Endothelial cell (in vitro differentiated cells): ENCODE data around the gene MKRN1. TPM values are rescaled to one million over a fixed set of nuclear protein-coding genes. Genes with fewer than 3 reads are reported as not detected.

Source experiments
- DNase-seq: peaks from one replicate; pipeline ENCODE4 v3.0.0; 2021; ENCODE audit warnings: low spot score
- H3K27ac Mint-ChIP-seq: one replicate; pipeline ENCODE4 v1.8.0; 2021; ENCODE audit warnings: mixed read lengths, inconsistent platforms; ENCODE audit not compliant: unreplicated experiment
- H3K27me3 Mint-ChIP-seq: one replicate; pipeline ENCODE4 v1.8.0; 2021; ENCODE audit warnings: mild to moderate bottlenecking, moderate library complexity, mixed read lengths, inconsistent platforms; ENCODE audit not compliant: unreplicated experiment
- H3K36me3 Mint-ChIP-seq: one replicate; pipeline ENCODE4 v1.8.0; 2021; ENCODE audit warnings: mild to moderate bottlenecking, low read depth, mixed read lengths, inconsistent platforms; ENCODE audit not compliant: unreplicated experiment
- H3K4me1 Mint-ChIP-seq: one replicate; pipeline ENCODE4 v1.8.0; 2021; ENCODE audit warnings: mild to moderate bottlenecking, mixed read lengths, inconsistent platforms; ENCODE audit not compliant: unreplicated experiment
- H3K4me3 Mint-ChIP-seq: one replicate; pipeline ENCODE4 v1.8.0; 2021; ENCODE audit warnings: mild to moderate bottlenecking, mixed read lengths, inconsistent platforms; ENCODE audit not compliant: unreplicated experiment
- H3K9me3 Mint-ChIP-seq: one replicate; pipeline ENCODE4 v1.8.0; 2021; ENCODE audit warnings: mixed read lengths, inconsistent platforms; ENCODE audit not compliant: unreplicated experiment
- CTCF ChIP-seq: fragments of 200-600 bp; sonication (generic); IDR thresholded peaks from one replicate; pipeline ENCODE4 v1.5.0; 2021; ENCODE audit warnings: antibody characterized with exemption; ENCODE audit not compliant: unreplicated experiment
- total RNA-seq: library from RNA; stranded (reverse); fragmentation: NEBNext Ultra II Directional; extraction: Animal tissue kit (Norgen Biotek cat#: 25700); gene quantifications from one replicate; pipeline ENCODE4 v1.2.1, GENCODE V29; 2021; ENCODE audit not compliant: unreplicated experiment

The MKRN1 gene
- total RNA-seq, 1 donor from 2014 or later = 79.9 TPM

- H3K27me3 Mint-ChIP-seq = no peaks in the 10 kb centered on the region
- no peak overlapping the region for H3K4me3 Mint-ChIP-seq
- no peak overlapping the region for H3K27ac Mint-ChIP-seq
- H3K36me3 Mint-ChIP-seq = no peaks in the 10 kb centered on the region
- H3K9me3 Mint-ChIP-seq = no peaks in the 10 kb centered on the region
- TF ChIP-seq CTCF = no peak
- no peaks in the 10 kb centered on the region for H3K4me1 Mint-ChIP-seq
- no peak for DNase-seq
Measured at GRCh38 chr7:140441519-140441918, 37.8 kb downstream of the MKRN1 start.

GRCh38 chr7:140440593-140440992, 38.7 kb downstream of the MKRN1 start:
- Mint-ChIP-seq H3K27ac (no peak overlapping the region), H3K4me1 (no peaks in the 10 kb centered on the region), H3K9me3 (no peaks in the 10 kb centered on the region), H3K27me3 (no peaks in the 10 kb centered on the region), H3K36me3 (no peaks in the 10 kb centered on the region), H3K4me3 (no peak overlapping the region)
- no peak for DNase-seq
- TF ChIP-seq CTCF = no peak

GRCh38 chr7:140439359-140439758, 39.9 kb downstream of the MKRN1 start:
- no peak for TF ChIP-seq CTCF
- Mint-ChIP-seq H3K4me3 (no peak overlapping the region), H3K9me3 (no peaks in the 10 kb centered on the region), H3K36me3 (no peaks in the 10 kb centered on the region), H3K4me1 (no peaks in the 10 kb centered on the region), H3K27ac (no peak overlapping the region), H3K27me3 (no peaks in the 10 kb centered on the region)
- DNase-seq = no peak

- Mint-ChIP-seq H3K36me3 (no peaks in the 10 kb centered on the region), H3K27me3 (no peaks in the 10 kb centered on the region), H3K9me3 (no peaks in the 10 kb centered on the region), H3K27ac (no peak overlapping the region), H3K4me1 (no peaks in the 10 kb centered on the region), H3K4me3 (no peak overlapping the region)
- no peak for TF ChIP-seq CTCF
- DNase-seq = no peak
Measured at GRCh38 chr7:140435252-140435895, 43.9 kb downstream of the MKRN1 start.

GRCh38 chr7:140433396-140433795, 45.9 kb downstream of the MKRN1 start:
- no peaks in the 10 kb centered on the region for H3K4me1 Mint-ChIP-seq
- no peak overlapping the region for H3K4me3 Mint-ChIP-seq
- H3K27me3 Mint-ChIP-seq = no peaks in the 10 kb centered on the region
- no peak for DNase-seq
- no peak overlapping the region for H3K27ac Mint-ChIP-seq
- no peaks in the 10 kb centered on the region for H3K9me3 Mint-ChIP-seq
- H3K36me3 Mint-ChIP-seq = no peaks in the 10 kb centered on the region
- no peak for TF ChIP-seq CTCF
